ENCODE results near the gene SUGP2. TPM values are rescaled to one million over a fixed set of nuclear protein-coding genes. Genes with fewer than 3 reads are reported as not detected.

Gene SUGP2
- total RNA-seq, 1 experiment from 2014 or later: 48.9 TPM

DNA sequence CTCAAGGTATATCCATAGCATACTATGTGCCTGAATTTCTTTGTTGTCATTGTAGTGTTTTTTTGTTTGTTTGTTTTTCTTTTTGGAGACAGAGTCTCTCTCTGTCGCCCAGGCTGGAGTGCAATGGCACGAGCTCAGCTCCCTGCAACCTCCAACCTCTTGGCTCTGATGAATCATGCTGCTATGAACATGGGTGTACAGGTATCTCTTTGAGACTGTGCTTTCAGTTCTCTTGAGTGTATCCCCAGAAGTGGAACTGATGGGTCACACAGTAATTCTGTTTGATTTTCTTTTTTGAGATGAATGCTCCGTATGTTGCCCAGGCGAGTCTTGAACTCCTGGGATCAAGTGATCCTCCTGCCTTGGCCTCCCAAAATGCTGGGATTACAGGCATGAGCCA lies 16.8 kb upstream of the SUGP2 start:
- TF ChIP-seq EZH2 (IDR thresholded peaks at IDR 0.05; ENCODE audit: low read length, unreplicated experiment) (no peak), EZH2phosphoT487 (IDR thresholded peaks at IDR 0.05; ENCODE audit: borderline replicate concordance, low read length) (no peak)
- TF ChIP-seq, protein P1, sequence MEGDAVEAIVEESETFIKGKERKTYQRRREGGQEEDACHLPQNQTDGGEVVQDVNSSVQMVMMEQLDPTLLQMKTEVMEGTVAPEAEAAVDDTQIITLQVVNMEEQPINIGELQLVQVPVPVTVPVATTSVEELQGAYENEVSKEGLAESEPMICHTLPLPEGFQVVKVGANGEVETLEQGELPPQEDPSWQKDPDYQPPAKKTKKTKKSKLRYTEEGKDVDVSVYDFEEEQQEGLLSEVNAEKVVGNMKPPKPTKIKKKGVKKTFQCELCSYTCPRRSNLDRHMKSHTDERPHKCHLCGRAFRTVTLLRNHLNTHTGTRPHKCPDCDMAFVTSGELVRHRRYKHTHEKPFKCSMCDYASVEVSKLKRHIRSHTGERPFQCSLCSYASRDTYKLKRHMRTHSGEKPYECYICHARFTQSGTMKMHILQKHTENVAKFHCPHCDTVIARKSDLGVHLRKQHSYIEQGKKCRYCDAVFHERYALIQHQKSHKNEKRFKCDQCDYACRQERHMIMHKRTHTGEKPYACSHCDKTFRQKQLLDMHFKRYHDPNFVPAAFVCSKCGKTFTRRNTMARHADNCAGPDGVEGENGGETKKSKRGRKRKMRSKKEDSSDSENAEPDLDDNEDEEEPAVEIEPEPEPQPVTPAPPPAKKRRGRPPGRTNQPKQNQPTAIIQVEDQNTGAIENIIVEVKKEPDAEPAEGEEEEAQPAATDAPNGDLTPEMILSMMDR (conservative IDR thresholded peaks at IDR 0.05; ENCODE audit: low read depth, low read length): no peak
- no peaks in the 10 kb centered on the region for H3K4me1 ChIP-seq (ENCODE audit: insufficient read depth, low read length)
- ATAC-seq (no peak), DNase-seq (no peak)
- H4K20me1 ChIP-seq (ENCODE audit: low read length): no peaks in the 10 kb centered on the region
- no peak overlapping the region for H2AFZ ChIP-seq (ENCODE audit: low read length)
- CTCF ChIA-PET: no interaction called here
- intact Hi-C loops (cut with micrococcal nuclease): no loop called here
- H3K9me2 ChIP-seq (replicated peaks; ENCODE audit: low read length): no peaks in the 10 kb centered on the region
- BruUV-seq (replicated peaks): no TSS peak
- H3K4me2 ChIP-seq (ENCODE audit: low read length): no peak overlapping the region
- no peaks in the 10 kb centered on the region for H3K27me3 ChIP-seq (ENCODE audit: low read length)
- no peak overlapping the region for H3K9ac ChIP-seq (ENCODE audit: low read length)
- H3K4me3 ChIP-seq (ENCODE audit: low read length): no peak overlapping the region
- H3K9me3 ChIP-seq (ENCODE audit: low read length): no peaks in the 10 kb centered on the region
- H3K27ac ChIP-seq (ENCODE audit: low read length): no peak overlapping the region
- POLR2A ChIA-PET (ENCODE audit: unreplicated experiment): no interaction called here
- no peaks in the 10 kb centered on the region for H3K79me2 ChIP-seq (ENCODE audit: low read length)
- H3K36me3 ChIP-seq (ENCODE audit: low read depth, low read length): peaks cover 27% of the 10 kb centered on the region
- no peaks in the 10 kb centered on the region for H3F3A ChIP-seq (ENCODE audit: low read length, unreplicated experiment)

DNA sequence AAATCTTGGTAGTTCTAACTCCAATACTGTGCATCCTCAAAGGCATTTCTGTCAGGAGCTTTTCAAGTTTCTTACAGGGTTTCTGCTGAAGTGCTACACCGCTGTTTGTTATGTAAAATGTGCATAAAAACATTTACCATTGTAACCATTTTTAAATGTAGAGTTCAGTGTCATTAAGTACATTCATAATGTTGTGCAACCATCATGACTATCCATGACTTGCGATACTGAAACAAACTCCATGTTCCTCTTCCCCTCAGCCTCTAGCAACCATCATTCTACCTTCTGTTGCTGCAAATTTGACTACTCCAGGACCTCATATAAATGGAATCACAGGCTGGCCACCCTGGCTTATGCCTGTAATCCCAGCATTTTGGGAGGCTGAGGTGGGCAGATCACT lies 16.1 kb upstream of the SUGP2 start:
- POLR2A ChIA-PET (ENCODE audit: unreplicated experiment): no interaction called here
- no TSS peak for BruUV-seq (replicated peaks)

DNA sequence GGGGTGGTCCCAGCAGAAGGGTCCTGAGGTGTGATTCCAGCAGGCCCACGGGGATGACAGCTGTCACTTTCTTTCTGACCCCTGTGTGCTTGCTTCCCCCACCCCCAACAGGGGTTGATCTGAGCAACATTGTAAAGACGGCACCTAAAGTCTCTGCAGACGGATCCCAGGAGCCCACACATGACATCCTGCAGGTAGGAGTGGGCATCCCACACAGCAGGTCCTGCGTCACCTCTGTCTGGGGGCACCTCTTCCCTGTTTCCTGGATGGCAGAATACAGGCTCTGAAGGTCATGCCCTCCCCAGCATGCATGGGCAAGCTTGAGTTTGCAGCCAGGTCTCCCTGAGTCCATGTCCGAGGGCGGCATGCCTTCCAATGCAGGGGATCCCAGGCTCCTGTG lies 10.6 kb upstream of the SUGP2 start:
- H2AFZ ChIP-seq (ENCODE audit: low read length): no peak overlapping the region
- H4K20me1 ChIP-seq (ENCODE audit: low read length): no peaks in the 10 kb centered on the region
- H3K27me3 ChIP-seq (ENCODE audit: low read length): no peaks in the 10 kb centered on the region
- no peak overlapping the region for H3K9ac ChIP-seq (ENCODE audit: low read length)
- no peak for TF ChIP-seq EZH2phosphoT487 (IDR thresholded peaks at IDR 0.05; ENCODE audit: borderline replicate concordance, low read length)
- TF ChIP-seq, protein P1 (conservative IDR thresholded peaks at IDR 0.05; ENCODE audit: low read depth, low read length): no peak
- intact Hi-C loops (cut with micrococcal nuclease): no loop called here
- POLR2A ChIA-PET (ENCODE audit: unreplicated experiment): no interaction called here
- H3K4me2 ChIP-seq (ENCODE audit: low read length): no peak overlapping the region
- no peaks in the 10 kb centered on the region for H3K4me1 ChIP-seq (ENCODE audit: insufficient read depth, low read length)
- H3F3A ChIP-seq (ENCODE audit: low read length, unreplicated experiment): no peaks in the 10 kb centered on the region
- DNase-seq: no peak
- CTCF ChIA-PET: no interaction called here
- no peak for ATAC-seq
- no TSS peak for BruUV-seq (replicated peaks)
- no peaks in the 10 kb centered on the region for H3K9me2 ChIP-seq (replicated peaks; ENCODE audit: low read length)
- no peak overlapping the region for H3K4me3 ChIP-seq (ENCODE audit: low read length)
- no peaks in the 10 kb centered on the region for H3K9me3 ChIP-seq (ENCODE audit: low read length)
- H3K27ac ChIP-seq (ENCODE audit: low read length): no peak overlapping the region
- H3K36me3 ChIP-seq (ENCODE audit: low read depth, low read length): peaks cover 35% of the 10 kb centered on the region
- H3K79me2 ChIP-seq (ENCODE audit: low read length): peaks cover 38% of the 10 kb centered on the region

More for the DNA sequence above, 16.1 kb upstream of the SUGP2 start:
- CTCF ChIA-PET: no interaction called here
- H3F3A ChIP-seq (ENCODE audit: low read length, unreplicated experiment): no peaks in the 10 kb centered on the region
- no peak for TF ChIP-seq EZH2 (IDR thresholded peaks at IDR 0.05; ENCODE audit: low read length, unreplicated experiment)
- no peak for TF ChIP-seq EZH2phosphoT487 (IDR thresholded peaks at IDR 0.05; ENCODE audit: borderline replicate concordance, low read length)
- TF ChIP-seq, protein P1 (conservative IDR thresholded peaks at IDR 0.05; ENCODE audit: low read depth, low read length): no peak
- no peaks in the 10 kb centered on the region for H3K9me2 ChIP-seq (replicated peaks; ENCODE audit: low read length)
- H3K4me2 ChIP-seq (ENCODE audit: low read length): no peak overlapping the region
- no peaks in the 10 kb centered on the region for H3K9me3 ChIP-seq (ENCODE audit: low read length)
- H3K4me3 ChIP-seq (ENCODE audit: low read length): no peak overlapping the region
- no peaks in the 10 kb centered on the region for H3K27me3 ChIP-seq (ENCODE audit: low read length)
- H3K36me3 ChIP-seq (ENCODE audit: low read depth, low read length): peaks cover 25% of the 10 kb centered on the region
- no peaks in the 10 kb centered on the region for H4K20me1 ChIP-seq (ENCODE audit: low read length)
- no peak overlapping the region for H3K27ac ChIP-seq (ENCODE audit: low read length)
- H2AFZ ChIP-seq (ENCODE audit: low read length): no peak overlapping the region
- intact Hi-C loops (cut with micrococcal nuclease): no loop called here
- H3K79me2 ChIP-seq (ENCODE audit: low read length): no peaks in the 10 kb centered on the region
- ATAC-seq: no peak
- no peak for DNase-seq
- no peaks in the 10 kb centered on the region for H3K4me1 ChIP-seq (ENCODE audit: insufficient read depth, low read length)
- H3K9ac ChIP-seq (ENCODE audit: low read length): no peak overlapping the region

Measured in PC-3 (cell line).